GM18909 (cell line): ENCODE results near the gene GABARAP.
A peak's percentile ranks its signal among the peaks of the same experiment; 100 is the strongest.

Source experiments
- ATAC-seq: cut with Tn5 transposase; IDR thresholded peaks from one replicate; pipeline ENCODE4 v1.9.1; 2021; ENCODE audit warnings: mild to moderate bottlenecking; ENCODE audit not compliant: unreplicated experiment, poor library complexity

GABARAP gene

GRCh38 chr17:7211491-7212273 lies 30.6 kb downstream of the GABARAP start:
- no peak for ATAC-seq

GRCh38 chr17:7208754-7209460 lies 33.3 kb downstream of the GABARAP start:
- no peak for ATAC-seq

DNA sequence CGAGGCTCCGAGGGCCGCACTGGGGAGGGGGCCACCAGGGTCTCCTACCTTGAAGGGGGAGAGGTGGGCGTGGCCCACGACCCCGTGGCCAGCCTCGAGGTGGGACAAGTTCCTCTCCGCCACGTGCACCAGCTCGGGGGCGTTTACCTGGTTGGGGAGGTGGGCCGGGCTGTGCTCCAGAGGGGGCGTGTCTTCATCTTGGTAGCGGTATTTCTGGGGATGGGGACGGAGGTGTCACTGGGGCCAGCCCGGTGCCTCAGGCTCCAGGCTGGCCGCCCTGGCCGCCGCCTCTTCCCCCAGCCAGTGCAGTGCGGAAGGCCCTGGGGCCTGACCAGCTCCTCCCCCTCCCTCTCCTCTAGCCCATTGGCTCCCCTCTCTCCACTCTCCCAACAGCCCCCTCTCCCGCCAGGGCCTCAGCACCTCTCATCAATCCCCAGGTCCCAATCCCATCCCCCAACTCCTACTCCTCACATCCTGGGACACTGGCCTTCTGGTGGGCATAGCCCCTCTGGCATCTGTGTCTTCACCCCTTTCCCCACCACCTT lies 34.1 kb downstream of the GABARAP start:
- no peak for ATAC-seq

DNA sequence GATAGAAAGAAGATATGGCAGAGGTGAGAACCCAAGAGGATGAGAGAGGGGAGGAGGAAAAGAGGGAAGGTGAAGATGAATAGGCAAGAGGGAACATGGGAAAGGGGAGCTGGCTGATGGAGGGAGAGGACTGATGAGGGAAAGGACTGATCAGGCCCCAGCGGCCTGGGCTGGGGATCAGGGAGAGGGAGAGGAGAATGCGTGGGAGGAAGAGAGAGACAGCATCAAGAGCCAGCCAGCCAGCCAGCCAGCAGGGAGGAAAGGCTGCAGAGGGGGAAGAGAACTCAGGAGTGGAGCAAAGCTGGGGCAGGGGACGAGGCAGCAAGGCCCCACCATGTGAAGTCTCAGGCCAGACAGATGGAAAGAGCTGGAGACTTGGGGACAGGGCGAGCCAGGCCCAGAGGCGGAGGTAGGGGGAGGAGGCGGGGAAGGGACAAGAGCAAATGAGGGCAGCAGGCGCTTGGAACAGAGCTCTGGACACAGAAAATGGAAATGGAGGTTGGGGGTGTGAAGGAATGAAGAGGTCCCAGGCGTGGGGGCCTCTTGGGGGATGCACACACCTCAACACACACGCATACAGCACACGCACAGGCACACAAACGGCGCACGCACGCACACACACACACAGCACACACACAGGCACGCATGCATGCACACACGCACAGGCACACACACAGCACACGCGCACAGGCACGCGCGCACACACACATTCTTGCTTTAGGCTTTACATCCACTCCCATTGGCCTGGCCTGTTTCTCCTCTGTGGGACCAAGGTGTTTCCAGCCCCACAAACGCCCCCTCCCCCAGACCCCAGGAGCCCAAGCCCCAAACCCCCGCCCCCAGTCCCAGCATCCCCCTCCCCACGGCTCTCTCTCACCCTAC lies 34.9 kb downstream of the GABARAP start:
- no peak for ATAC-seq

- no peak for ATAC-seq
Observed at GRCh38 chr17:7205561-7205960, 36.7 kb downstream of the GABARAP start.

- peak; percentile 86 for ATAC-seq
Observed at GRCh38 chr17:7204828-7205461, 37.3 kb downstream of the GABARAP start.

GRCh38 chr17:7204336-7204735 lies 37.9 kb downstream of the GABARAP start:
- ATAC-seq: no peak

DNA sequence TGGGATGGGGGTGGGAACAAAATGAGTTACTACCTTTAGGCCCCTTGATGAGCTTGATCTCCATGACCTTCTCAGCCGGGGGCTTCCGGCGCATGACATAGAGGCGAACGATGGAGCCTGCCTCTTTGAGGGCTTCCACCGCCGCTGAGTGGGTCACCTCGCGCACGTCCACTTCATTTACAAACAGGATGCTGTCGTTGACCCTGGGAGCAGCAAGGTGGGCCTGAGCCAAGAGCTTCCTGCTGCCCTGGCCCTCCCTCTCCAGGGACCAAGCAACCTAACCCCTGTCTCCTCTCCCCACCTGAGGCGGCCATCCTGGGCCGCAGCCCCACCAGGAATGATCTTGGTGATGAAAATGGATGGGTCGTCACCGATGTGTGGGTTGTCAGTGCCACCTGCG lies 38.9 kb downstream of the GABARAP start:
- no peak for ATAC-seq

- no peak for ATAC-seq
Observed at GRCh38 chr17:7196651-7197401, 45.4 kb downstream of the GABARAP start.

GRCh38 chr17:7195971-7196370 lies 46.3 kb downstream of the GABARAP start:
- ATAC-seq: no peak

DNA sequence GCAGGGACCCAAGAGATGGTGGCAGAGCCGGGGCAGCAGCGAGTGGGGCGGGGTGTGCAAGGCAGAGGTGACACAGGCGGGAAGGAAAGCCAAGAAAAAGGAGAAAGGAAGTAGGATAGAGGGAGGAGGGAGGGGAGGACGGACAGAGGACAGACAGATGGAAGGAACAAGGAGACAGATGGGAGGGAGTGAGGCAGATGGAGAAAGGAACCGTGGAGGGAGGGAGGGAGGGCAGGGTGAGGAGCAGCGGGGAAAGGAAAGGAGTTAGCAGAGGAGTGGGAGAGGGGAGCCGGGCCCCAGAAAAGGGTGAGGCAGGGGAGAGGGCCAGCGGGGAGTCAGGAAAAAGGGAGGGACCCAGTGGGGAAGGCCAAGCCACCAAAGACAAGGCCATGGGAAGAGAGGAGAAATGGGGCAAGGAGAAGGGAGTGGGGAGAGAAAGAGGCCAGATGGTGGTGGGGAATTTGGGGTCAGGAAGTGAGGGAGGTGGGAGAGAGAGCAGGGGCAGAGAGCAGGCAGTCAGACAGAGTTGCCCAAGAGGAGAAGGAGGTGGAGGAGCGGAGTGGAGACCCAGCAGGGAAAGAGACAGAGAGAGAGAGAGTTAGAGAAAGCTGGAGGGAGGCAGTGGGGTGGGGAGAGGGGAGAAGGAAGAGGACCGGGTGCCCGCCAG lies 49.8 kb downstream of the GABARAP start:
- no peak for ATAC-seq

DNA sequence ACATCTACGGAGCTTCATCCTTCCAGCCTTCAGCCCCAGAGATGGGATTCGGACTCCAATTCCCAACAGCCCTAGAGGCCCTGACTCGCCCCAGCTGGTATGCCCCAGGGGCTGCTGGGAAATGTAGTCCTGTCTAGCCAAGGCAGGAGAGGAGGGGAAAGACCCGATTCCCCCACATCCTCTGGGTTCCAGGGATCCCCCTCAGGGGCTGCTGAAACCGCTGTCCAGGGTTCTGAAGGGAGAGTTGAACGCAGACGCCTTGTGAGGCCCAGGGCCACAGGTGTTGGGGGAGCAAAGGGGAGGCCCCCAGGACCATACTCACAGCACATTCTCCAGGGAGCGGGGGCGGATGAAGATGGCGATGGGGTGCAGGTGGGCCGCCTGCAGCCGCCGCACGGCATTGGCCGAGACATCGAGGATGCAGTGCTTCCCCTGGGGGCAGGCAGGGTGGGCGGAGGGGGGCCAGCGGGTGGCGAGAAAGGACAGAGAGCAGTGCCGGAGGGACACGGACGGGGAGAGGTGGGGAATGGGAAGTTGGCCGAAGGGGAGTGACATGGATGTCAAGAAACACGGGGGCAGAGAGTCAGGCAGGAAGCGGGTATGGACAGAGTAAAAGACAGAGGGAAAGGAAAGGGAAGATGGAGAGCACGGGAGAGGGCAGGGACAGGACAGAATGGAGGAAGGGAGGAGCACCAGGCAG lies 50.5 kb downstream of the GABARAP start:
- no peak for ATAC-seq

DNA sequence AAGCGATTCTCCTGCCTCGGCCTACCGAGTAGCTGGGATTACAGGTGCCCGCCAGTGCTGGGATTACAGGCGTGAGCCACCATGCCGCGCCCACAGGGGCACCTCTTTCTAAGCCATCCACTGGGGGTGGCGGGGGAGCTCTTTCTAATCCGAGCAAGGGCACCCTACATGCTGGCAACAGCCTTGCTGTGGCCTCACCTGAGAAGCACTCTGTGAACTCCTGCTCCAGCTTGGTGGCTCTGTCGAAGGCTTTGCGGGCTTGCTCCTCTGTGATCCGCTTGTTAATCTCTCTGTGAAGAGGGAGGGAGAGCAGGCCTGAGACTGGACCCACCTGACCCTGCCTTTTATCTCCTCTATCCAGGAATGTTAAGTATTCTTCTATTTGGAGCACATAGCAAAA lies 51.2 kb downstream of the GABARAP start:
- no peak for ATAC-seq

DNA sequence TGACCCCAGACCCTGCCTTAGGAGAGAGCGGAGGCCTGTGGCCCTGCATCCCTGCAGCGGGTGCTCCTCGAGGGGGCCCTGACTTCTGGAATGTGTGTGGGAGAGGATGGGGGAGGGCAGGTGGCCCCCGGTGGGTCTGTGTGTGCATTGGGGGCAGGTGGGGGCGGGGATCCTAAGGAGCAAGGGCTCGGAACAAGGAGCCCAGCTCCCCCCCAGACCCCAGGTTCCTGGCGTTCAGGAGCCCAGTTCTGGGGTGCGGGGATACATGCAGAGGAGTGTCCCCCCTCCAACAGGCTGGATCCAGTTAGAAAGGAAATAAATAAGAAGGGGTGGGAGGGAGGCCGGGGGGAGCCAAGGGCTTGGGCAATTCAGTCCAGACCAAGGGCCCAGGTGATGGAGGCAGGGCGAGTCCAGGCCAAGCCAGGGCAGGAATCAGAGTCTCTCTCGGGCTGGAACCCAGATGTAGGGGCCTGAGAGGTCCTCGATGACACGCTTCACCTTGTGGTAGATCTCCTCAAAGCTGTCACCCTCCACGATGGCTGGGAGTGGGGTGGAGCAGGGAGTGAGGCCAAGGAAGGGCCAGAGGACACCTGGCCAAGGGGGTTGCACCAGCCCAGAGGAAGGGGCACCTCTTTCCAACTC lies 51.9 kb downstream of the GABARAP start:
- ATAC-seq: no peak
